Prostate gland (tissue), 2 donors: ENCODE results near the gene OBP2B. TPM values are rescaled to one million over a fixed set of nuclear protein-coding genes. Genes with fewer than 3 reads are reported as not detected.

ENCODE experiments used
- DNase-seq: peaks from one replicate; pipeline ENCODE4 v3.0.0-alpha.2; 2019; ENCODE audit warnings: low spot score
- H3K27ac ChIP-seq, 2 donors: fragments of 200-600 bp; sonication (generic); 2 replicates each; pipeline ENCODE4 v1.5.1; 2017 to 2019
- H3K27me3 ChIP-seq: fragments of 200-600 bp; sonication (generic); replicated peaks from 2 replicates; pipeline ENCODE4 v1.5.1; 2019; ENCODE audit not compliant: insufficient read depth
- H3K36me3 ChIP-seq, 2 donors: fragments of 200-600 bp; sonication (generic); 1 replicate in 1 of 2; 2 replicates in 1 of 2; pipeline versions ENCODE4 v1.5.1 to v1.8.1; 2017 to 2019
- H3K4me1 ChIP-seq: fragments of 200-600 bp; sonication (generic); replicated peaks from 2 replicates; pipeline ENCODE4 v1.5.1; 2019
- H3K4me3 ChIP-seq, 2 donors: fragments of 200-600 bp; sonication (generic); 2 replicates each; pipeline ENCODE4 v1.5.1; 2017 to 2019
- H3K9me3 ChIP-seq: fragments of 200-600 bp; sonication (generic); 2 replicates; pipeline ENCODE4 v1.5.1; 2017
- POLR2A ChIP-seq: fragments of 450-650 bp; IDR thresholded peaks from one replicate; pipeline ENCODE4 v1.6.1; 2016; ENCODE audit warnings: antibody characterized with exemption, mild to moderate bottlenecking
- POLR2AphosphoS5 ChIP-seq: sonication (generic); formaldehyde crosslinking; IDR thresholded peaks from one replicate; pipeline ENCODE4 v1.6.1; 2017; ENCODE audit warnings: antibody characterized with exemption
- WGBS: methylation state at CpG from one replicate; pipeline ENCODE4 v1.1.5; 2018; 5-methylcytosine and 5-hydroxymethylcytosine counted together
- intact Hi-C: fragments of 100-400 bp; cut with DNase I; formaldehyde crosslinking; loops from one replicate; pipeline ENCODE4 v1.14.2; 2022
- total RNA-seq, 2 donors: library from RNA; depleted of rRNA; stranded (reverse); fragments of >200 nt; gene quantifications; one replicate each; pipeline ENCODE4 v1.1.0, GENCODE V29; 2016
- TF ChIP-seq, protein P1 (sequence below), 4 experiments: fragments of 200-600 bp in 2 of 4; fragments of 450-650 bp in 2 of 4; sonication (generic) in 2 of 4; IDR thresholded peaks; 1 replicate in 3 of 4; 2 replicates in 1 of 4; pipeline ENCODE4 v1.5.1; 2016 to 2019; ENCODE audit warnings: antibody characterized with exemption in 4 of 4, mild to moderate bottlenecking in 2 of 4, moderate library complexity in 2 of 4

Gene OBP2B
- total RNA-seq, 2 donors from 2014 or later = 1.6 to 35.2 TPM

DNA sequence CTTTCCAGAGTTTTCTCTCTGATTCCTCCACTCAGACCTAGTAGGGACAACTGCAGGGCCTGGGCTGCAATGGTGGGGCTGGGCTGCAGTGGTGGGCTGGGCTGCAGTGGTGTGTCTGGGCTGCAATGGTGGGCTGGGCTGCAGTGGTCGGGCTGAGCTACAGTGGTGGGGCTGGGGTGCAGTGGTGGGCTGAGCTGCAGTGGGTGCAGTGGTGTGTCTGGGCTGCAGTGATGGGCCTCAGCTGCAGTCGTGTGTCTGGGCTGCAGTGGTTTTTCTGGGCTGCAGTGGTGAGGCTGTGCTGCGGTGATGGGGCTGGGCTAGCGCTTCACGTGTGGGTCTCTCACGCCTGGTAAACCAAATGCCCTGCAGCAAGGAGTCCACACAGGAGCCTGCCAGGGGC lies 38.6 kb upstream of the OBP2B start:
- H3K9me3 ChIP-seq = no peaks in the 10 kb centered on the region
- TF ChIP-seq POLR2AphosphoS5 (no peak), POLR2A (no peak)
- TF ChIP-seq, protein P1, sequence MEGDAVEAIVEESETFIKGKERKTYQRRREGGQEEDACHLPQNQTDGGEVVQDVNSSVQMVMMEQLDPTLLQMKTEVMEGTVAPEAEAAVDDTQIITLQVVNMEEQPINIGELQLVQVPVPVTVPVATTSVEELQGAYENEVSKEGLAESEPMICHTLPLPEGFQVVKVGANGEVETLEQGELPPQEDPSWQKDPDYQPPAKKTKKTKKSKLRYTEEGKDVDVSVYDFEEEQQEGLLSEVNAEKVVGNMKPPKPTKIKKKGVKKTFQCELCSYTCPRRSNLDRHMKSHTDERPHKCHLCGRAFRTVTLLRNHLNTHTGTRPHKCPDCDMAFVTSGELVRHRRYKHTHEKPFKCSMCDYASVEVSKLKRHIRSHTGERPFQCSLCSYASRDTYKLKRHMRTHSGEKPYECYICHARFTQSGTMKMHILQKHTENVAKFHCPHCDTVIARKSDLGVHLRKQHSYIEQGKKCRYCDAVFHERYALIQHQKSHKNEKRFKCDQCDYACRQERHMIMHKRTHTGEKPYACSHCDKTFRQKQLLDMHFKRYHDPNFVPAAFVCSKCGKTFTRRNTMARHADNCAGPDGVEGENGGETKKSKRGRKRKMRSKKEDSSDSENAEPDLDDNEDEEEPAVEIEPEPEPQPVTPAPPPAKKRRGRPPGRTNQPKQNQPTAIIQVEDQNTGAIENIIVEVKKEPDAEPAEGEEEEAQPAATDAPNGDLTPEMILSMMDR (IDR thresholded peaks at IDR 0.05) = no peak
- no peaks in the 10 kb centered on the region for H3K4me1 ChIP-seq
- intact Hi-C loops = no loop called here
- no peak overlapping the region for H3K27ac ChIP-seq
- no peaks in the 10 kb centered on the region for H3K27me3 ChIP-seq
- H3K36me3 ChIP-seq = no peaks in the 10 kb centered on the region
- H3K4me3 ChIP-seq = no peak overlapping the region
- WGBS = 72% methylated on average over 6 of the region's 6 CpGs
- DNase-seq = no peak

DNA sequence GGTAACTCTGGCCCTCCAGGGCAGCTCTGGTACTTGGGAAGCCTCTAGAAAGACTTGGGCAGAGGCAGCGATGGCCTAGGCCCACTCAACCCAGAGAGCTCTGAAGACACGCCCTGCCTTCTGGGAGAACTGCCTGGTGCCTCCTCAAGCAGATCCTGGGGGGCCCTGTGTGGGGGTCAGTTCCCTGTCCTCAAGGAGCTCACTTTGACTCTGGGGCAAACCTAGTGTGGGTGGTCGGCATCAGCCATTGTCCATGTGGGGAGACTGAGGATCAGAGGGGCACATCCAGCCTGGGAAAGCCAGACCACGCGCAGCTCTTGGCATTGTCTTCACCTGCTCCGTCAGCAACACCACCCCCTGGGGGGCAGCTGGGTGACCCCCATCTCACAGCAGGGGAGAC lies 37.9 kb upstream of the OBP2B start:
- no peak overlapping the region for H3K4me3 ChIP-seq
- no peaks in the 10 kb centered on the region for H3K9me3 ChIP-seq
- TF ChIP-seq, protein P1 (IDR thresholded peaks at IDR 0.05) = no peak
- TF ChIP-seq POLR2A (no peak), POLR2AphosphoS5 (no peak)
- WGBS = 94% methylated on average over 6 of the region's 6 CpGs
- no peak overlapping the region for H3K27ac ChIP-seq
- DNase-seq = no peak
- intact Hi-C loops = no loop called here
- no peaks in the 10 kb centered on the region for H3K36me3 ChIP-seq
- no peaks in the 10 kb centered on the region for H3K27me3 ChIP-seq
- H3K4me1 ChIP-seq = no peaks in the 10 kb centered on the region

DNA sequence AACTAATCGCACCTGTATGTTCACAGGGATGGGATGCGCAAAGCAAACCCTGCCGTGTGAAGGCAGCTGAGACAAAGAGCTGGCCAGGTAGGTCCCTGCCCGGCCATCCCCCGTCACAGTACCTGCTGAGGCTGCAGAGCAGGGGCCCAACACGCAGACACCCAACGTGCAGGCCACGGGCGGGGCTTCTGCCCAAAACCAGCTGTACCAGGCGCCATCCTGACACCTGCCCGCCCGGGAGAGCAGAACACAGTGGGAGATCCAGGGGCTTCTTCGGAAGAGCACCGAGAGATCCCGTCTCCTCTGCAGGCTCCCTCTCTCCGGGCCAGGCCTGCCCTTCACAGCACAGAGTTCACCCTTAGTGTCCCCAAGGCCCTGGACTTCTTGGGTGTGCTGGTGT lies 37.5 kb upstream of the OBP2B start:
- no peaks in the 10 kb centered on the region for H3K9me3 ChIP-seq
- whole genome bisulfite sequencing = 88% methylated on average over 16 of the region's 16 CpGs
- no peak overlapping the region for H3K27ac ChIP-seq
- H3K4me1 ChIP-seq = no peaks in the 10 kb centered on the region
- H3K27me3 ChIP-seq = no peaks in the 10 kb centered on the region
- H3K4me3 ChIP-seq = no peak overlapping the region
- no peak for TF ChIP-seq POLR2AphosphoS5
- TF ChIP-seq POLR2A = no peak
- TF ChIP-seq, protein P1 (IDR thresholded peaks at IDR 0.05) = no peak
- intact Hi-C loops = no loop called here
- DNase-seq = no peak
- H3K36me3 ChIP-seq = no peaks in the 10 kb centered on the region

DNA sequence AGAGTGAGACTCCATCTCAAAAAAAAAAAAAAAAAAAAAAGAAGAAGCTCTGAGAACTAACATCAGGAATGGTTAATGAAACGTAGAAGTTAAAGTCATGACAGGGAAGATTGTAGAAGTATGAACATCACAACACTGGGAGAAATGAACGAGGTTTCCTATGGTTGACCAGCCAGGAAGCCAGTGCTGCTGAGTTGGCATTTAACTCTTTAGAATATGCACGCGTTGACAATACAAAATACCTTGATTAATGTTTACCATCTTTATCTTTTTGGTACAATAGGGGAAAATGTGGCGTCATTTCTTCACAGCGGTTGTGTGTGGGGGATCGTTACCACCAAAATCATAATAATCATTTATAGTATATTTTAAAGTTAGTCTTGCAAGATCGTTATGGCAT lies 33.9 kb upstream of the OBP2B start:
- Histone ChIP-seq H3K36me3 (no peaks in the 10 kb centered on the region), H3K27me3 (no peaks in the 10 kb centered on the region), H3K4me1 (no peaks in the 10 kb centered on the region), H3K9me3 (no peaks in the 10 kb centered on the region), H3K27ac (no peak overlapping the region), H3K4me3 (no peak overlapping the region)
- WGBS = 86% methylated on average over 8 of the region's 8 CpGs
- intact Hi-C loops = no loop called here
- TF ChIP-seq POLR2AphosphoS5 = no peak
- TF ChIP-seq, protein P1 (IDR thresholded peaks at IDR 0.05) = no peak
- no peak for TF ChIP-seq POLR2A
- DNase-seq = no peak

DNA sequence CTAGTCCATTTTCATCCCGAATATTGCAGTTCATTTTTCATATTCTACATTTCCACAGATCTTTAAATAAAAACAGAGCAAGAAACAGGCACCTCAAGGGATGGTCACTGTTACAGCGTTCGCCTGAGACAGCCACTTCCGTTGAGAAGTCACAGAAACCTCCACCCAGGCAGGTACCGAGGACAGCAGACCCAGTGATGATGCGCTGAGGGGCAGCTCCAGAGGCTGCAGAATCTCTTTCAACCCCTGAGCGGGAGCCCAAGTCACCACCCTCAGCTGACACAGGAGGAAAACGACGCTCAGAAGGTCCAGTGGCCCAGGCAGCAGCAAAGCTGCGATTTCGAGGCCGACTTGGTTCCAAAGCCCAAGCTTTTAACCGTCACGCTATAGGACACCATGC lies 33.2 kb upstream of the OBP2B start:
- intact Hi-C loops = no loop called here
- Histone ChIP-seq H3K27ac (no peak overlapping the region), H3K4me1 (no peaks in the 10 kb centered on the region), H3K27me3 (no peaks in the 10 kb centered on the region), H3K9me3 (no peaks in the 10 kb centered on the region), H3K36me3 (no peaks in the 10 kb centered on the region), H3K4me3 (no peak overlapping the region)
- no peak for DNase-seq
- TF ChIP-seq POLR2AphosphoS5 (no peak), POLR2A (no peak)
- TF ChIP-seq, protein P1 (IDR thresholded peaks at IDR 0.05) = no peak
- WGBS = 86% methylated on average over 14 of the region's 14 CpGs
